HG03469 (cell line): ENCODE data around the gene ACSS1.

ENCODE experiments used
- ATAC-seq: cut with Tn5 transposase; IDR thresholded peaks from one replicate; pipeline ENCODE4 v1.9.1; 2021; ENCODE audit warnings: mild to moderate bottlenecking, moderate library complexity, moderate number of reproducible peaks; ENCODE audit not compliant: unreplicated experiment

The ACSS1 gene

DNA sequence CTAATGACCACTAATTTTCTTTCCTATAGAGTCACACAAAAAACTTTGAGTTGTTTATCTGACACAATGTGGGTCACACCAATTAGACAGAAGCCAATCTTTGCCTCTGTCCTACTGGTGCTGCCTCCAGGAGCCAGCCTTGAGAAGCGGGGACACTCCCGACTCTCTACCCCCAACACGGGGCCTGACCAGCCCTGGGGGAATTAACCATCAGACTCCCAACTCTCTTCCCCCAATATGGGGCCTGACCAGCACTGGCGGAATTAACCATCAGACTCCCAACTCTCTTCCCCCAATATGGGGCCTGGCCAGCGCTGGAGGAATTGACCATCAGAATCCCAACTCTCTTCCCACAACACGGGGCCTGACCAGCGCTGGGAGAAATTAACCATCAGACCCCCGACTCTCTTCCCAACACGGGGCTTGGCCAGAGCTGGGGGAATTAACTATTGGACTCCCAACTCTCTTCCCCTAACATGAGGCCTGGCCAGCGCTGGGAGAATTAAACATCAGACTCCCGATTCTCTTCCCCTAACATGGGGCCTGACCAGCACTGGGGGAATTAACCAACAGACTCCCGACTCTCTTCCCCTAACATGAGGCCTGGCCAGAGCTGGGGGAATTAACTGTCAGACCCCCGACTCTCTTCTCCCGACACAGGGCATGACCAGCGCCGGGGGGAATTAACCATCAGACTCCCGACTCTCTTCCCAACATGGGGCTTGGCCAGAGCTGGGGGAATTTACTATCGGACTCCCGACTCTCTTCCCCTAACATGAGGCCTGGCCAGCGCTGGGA lies 96.4 kb downstream of the ACSS1 start:
- ATAC-seq = no peak

DNA sequence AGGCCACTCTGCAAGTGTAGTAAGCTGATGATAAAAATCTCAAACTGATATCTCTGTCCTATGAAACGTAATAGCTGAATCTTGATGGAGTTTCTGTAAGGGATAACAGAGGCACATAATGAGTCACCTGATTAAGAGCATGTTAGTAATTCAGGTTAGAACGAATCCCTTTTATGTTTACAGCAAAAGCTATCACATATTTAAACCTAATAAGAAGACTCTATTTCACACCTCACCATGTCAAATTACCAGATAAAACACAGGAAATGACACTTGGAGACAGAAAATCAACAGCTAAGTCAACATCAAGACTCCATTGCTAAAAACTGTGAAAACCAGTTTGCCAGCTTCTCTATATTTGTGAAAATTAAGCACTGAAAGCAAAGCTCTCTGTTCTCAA lies 97.1 kb downstream of the ACSS1 start:
- ATAC-seq = no peak

DNA sequence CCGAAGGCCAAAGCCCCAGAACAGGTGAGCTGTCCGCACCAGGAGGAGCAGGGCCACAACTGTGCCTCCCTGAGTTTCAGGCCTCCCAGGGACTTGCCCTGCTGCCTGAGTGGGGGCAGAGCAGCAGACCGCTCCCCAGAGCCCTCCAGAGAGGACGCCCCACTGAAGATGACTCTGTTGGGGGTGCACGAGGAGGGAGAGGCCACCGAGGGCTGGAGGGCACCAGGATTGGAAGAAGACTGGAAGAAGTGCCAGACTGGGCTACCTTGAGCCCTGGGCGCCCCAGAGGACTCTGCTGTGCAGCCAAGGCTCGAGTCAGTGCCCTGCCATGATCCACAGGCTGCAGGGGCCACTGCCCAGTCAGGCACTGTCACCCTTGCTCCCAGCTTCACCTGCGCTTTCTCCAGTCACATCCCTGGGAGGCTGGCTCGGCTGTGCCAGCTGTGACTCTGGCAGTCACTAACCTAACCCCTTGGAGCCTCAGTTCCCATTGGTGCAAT lies 97.6 kb downstream of the ACSS1 start:
- no peak for ATAC-seq

GRCh38 chr20:24959591-24960301 lies 98.2 kb downstream of the ACSS1 start:
- ATAC-seq = no peak

GRCh38 chr20:24958506-24959385 lies 99.2 kb downstream of the ACSS1 start:
- ATAC-seq = no peak

DNA sequence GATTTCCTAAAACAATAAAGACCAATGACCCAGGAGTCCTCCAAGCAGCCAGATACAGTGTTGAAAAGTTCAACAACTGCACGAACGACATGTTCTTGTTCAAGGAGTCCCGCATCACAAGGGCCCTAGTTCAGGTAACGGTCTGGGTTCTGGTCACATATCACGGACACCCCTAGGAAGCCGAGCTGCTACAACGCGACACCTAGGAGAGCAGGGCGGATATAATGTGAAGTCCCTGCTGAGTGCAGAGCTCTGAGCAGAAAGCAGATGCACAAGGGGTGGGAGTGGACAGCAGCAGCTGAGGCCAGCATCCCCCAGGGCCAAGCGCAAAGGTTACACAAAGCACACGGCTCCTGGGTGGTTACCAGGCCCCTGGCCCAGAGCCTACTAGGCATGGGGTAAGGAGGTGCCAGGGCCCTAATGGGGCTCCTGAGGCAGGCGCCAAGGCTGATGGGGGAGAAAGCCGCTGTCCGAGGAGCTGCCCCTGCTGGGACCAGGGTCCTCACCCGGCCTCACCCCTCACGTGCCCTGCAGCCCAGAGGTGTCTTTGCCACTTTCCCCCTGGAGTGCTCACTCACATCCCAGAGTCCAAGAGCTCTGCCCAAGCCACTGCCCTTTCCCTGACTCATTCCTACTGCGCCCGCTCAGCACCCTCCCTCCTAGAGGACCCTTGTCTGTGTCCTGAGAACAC lies 100.5 kb downstream of the ACSS1 start:
- no peak for ATAC-seq
